HG02840 (cell line): Measurements from ENCODE around the gene BICRA.
"Not testable (repeated sequence)": the region's sequence is repeated elsewhere in the genome, so short reads cannot be mapped to it uniquely, and the experiment has no call there.

Experiments used
- ATAC-seq: cut with Tn5 transposase; IDR thresholded peaks from one replicate; pipeline ENCODE4 v1.9.1; 2021; ENCODE audit warnings: mild to moderate bottlenecking, moderate library complexity, moderate number of reproducible peaks; ENCODE audit not compliant: unreplicated experiment, low FRiP score

The BICRA gene

GRCh38 chr19:47608969-47609905, at the start of gene BICRA:
TSS of gene BICRA (plus strand) at chr19:47609134. CDS start at chr19:47673575, 64,441 bp downstream.
- peak; percentile 46 for ATAC-seq

DNA sequence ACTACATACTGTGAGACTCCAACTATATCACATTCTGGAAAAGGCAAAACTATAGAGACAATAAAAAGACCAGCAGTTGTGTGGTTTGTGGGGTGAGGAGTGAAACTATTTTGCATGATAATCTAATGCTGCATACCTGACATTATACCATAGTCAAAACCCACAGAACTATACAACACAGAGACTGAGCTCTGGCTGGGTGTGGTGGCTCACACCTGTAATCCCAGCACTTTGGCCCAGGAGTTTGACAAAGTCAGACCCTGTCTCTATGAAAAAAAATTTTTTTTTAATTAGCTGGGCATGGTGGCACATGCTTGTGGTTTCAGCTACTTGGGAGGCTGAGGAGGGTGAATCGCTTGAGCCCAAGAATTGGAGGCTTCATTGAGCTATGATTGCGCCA, 47.9 kb upstream of the BICRA start:
- ATAC-seq = no peak

DNA sequence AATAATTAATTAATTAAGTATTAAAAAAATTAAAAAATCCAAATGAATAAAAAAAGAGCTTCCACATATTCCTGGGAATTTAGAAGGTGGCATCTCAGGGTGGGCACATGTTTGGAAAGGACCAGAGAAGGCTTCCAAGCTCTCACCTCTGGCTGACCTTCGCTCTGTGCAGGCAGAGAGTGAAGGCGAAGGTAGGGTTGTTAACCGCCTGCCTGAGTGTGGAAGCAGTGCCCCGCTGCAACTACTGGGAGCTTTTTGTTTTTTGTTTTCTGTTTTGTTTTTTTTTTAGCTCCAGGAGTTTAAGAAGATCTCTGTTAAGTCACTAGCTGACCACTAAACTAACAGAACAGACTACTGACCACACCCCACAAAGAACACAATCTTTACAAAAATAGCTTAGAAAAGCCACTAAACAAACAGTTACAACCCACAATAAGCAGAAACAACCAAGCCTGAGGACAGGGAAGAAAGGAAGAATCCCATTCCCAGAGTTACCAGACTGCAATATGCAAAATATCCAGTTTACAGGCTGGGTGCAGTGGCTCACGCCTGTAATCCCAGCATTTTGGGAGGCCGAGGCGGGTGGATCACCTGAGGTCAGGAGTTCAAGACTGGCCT, 47.4 kb upstream of the BICRA start:
- no peak for ATAC-seq

GRCh38 chr19:47564081-47564480, 44.9 kb upstream of the BICRA start:
- no peak for ATAC-seq

DNA sequence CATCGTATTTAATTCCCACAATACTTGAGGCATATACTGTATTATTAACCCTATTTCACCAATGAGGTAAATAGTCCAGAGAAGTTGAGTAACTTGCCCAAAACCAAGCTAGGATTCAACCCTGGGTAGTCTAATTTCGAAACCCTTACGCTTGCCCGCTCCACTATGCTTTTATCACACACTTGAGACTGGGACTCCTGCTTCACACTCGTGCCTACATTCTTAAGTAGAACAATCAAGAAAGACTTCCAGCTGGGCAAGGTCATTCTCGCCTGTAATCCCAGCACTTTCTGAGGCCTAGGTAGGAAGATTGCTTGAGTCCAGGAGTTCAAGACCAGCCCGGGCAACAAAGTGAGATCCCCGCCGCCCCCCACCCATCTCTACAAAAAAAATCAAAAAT, 39.6 kb upstream of the BICRA start:
- no peak for ATAC-seq

GRCh38 chr19:47572635-47573034, 36.3 kb upstream of the BICRA start:
- no peak for ATAC-seq

- ATAC-seq = no peak
Observed at GRCh38 chr19:47573071-47574026, 35.6 kb upstream of the BICRA start, which contains the start of gene ZNF541. TSS of gene ZNF541 (minus strand) at chr19:47573148. CDS start at chr19:47555856, 17,292 bp downstream.

GRCh38 chr19:47580397-47580796, 28.5 kb upstream of the BICRA start:
- ATAC-seq = no peak

DNA sequence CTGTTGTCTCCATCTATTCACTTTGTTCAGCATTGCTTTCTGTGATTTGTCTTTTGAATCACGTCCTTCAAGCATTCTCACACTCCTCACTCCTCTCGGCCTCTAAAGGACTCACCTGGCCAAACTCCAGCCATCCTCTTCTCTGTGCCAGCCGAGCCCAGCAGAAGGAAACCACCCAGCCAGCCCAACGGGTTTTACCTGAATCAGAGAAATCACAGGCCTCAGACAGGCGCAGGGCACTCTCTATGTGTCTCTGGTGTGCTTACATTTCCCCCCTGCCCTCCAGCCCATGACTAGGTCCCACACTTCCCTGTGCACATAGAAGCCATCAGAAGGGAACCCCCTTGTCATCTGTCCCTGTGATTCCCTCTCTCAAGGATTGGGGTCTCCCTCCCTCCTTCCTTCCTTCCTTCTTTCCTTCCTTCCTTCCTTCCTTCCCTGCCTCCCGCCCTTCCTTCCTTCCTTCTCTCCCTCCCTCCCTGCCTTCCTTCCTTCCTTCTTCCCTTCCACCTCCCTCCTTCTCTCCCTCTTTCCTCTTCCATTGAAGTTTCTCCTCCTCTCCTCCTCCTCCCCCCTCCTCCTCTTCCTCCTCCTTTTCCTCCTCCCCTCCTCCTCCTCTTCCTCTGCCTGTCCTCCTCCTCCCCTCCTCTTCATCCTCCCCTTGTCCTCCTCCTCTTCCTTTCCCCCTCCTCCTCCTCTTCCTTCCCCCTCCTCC, 27.2 kb upstream of the BICRA start:
- ATAC-seq = no peak

- ATAC-seq = no peak
Observed at GRCh38 chr19:47582320-47582909, 26.5 kb upstream of the BICRA start.

DNA sequence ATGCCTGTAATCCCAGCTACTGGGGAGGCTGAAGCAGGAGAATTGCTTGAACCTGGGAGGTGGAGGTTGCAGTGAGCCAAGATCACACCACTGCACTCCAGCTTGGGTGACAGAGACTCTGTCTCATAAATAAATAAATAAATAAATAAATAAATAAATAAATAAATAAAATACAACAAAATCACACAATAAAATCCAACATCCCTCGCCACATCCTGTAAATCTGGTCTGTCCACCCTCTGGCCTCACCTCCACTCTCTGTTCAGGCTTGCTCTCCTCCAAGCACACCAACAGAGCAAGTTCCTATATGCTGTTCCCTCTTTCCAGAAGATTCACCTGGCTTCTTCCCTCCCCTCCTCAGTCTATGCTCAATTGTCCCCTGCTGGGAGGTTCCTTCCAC, 25.8 kb upstream of the BICRA start:
- ATAC-seq = not testable (repeated sequence)

GRCh38 chr19:47587295-47587694, 21.6 kb upstream of the BICRA start:
- no peak for ATAC-seq

DNA sequence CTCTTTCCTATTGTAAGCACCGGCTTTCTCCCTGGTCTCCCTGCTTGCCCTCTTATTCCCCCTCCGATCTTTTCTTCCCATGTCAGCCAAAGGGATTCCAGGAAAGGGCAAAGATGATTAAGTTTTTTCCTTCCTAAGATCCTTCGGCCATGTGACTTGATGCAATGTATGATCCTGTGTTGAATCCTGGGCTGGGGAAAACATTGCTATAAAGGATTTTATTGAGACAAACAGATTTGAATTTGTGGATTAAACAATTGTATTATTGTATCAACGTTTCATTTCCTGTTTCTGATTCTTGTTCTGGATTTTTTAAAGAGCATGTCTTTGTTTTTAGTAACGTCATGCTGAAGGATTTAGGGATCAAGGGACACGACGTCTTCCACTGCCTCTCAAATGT, 19.1 kb upstream of the BICRA start:
- no peak for ATAC-seq

GRCh38 chr19:47593860-47594259, 15.1 kb upstream of the BICRA start:
- no peak for ATAC-seq

DNA sequence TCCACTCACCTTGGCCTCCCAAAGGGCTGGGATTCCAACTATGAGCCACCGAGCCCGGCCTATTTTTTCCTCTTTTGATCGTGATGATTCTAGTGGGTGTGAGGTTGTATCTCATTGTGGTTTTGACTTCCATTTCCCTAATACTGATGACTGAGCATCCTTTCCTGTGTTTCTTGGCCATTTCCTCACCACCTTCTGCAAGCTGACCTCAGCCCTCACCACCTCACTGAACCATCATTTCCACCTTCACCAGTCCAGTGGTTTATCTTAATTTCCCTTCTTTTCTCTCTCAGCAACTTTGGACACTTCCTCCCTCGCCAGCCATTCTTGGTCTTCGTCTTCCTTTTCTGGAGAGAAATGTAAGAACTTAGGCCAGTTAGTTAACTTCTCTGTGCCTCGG, 13.0 kb upstream of the BICRA start:
- ATAC-seq = no peak

GRCh38 chr19:47598407-47599349, 10.3 kb upstream of the BICRA start:
- ATAC-seq = no peak

GRCh38 chr19:47599671-47600245, 9.2 kb upstream of the BICRA start:
- not testable (repeated sequence) for ATAC-seq
